A673 (cell line): Measurements from ENCODE around the gene GALNT9.

Source experiments
- EZH2 ChIP-seq: fragments of 200-600 bp; sonication (generic); IDR thresholded peaks from 2 replicates; pipeline ENCODE4 v1.6.1; 2017; ENCODE audit warnings: borderline replicate concordance, low read depth, mild to moderate bottlenecking, mixed read lengths, antibody characterized with exemption, low read length; ENCODE audit not compliant: poor library complexity, severe bottlenecking
- TF ChIP-seq, protein P1 (sequence below): fragments of 300-800, 200-600 bp; sonication (generic); conservative IDR thresholded peaks from 2 replicates; pipeline ENCODE4 v1.5.1; 2017; ENCODE audit warnings: low read depth, mild to moderate bottlenecking, antibody characterized with exemption, low read length, moderate library complexity, mixed read lengths

DNA sequence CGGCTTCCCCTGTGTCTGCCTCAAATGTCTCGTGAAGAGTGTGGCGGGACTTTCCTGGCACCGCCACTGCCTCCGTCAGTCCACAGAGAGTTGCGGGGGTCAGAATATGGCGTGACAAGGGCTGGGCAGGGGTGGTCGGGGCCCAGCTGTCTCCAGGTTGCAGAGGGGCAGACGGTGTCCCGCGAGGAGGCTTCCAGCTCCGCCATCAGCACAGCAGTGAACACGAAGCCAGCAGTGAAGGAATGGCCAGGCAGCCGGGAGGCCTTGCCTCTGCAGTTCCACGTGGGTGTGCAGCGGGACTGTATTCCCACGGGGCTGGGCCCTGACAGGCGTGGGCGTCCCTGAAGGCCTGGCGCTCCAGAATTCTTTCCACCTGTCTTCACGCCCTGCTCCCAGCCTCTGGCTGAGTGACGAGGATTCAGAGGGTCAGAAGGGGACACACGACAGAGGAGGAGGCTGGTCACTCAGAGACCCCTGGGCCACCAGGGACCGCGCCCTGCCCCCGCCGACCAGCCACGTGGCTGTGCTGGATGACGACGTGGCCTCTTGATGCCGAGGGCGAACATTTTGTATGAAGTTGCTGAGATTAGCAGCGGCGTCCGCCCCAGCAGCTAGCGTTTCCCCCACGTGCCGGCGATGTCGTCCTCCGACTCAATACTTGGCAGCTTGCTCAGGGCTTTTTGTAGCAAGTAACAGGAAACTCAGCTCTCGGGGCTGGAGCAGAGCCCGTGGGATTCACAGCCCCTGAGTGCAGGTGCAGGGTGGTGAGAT, 25.0 kb upstream of the GALNT9 start:
- TF ChIP-seq, protein P1, sequence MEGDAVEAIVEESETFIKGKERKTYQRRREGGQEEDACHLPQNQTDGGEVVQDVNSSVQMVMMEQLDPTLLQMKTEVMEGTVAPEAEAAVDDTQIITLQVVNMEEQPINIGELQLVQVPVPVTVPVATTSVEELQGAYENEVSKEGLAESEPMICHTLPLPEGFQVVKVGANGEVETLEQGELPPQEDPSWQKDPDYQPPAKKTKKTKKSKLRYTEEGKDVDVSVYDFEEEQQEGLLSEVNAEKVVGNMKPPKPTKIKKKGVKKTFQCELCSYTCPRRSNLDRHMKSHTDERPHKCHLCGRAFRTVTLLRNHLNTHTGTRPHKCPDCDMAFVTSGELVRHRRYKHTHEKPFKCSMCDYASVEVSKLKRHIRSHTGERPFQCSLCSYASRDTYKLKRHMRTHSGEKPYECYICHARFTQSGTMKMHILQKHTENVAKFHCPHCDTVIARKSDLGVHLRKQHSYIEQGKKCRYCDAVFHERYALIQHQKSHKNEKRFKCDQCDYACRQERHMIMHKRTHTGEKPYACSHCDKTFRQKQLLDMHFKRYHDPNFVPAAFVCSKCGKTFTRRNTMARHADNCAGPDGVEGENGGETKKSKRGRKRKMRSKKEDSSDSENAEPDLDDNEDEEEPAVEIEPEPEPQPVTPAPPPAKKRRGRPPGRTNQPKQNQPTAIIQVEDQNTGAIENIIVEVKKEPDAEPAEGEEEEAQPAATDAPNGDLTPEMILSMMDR, result no peak
- no peak for TF ChIP-seq EZH2
